CD4-positive, alpha-beta T cell treated with Interleukin-17A for 1 hour (primary cell): ENCODE measurements around the gene MDK.

Experiments
- DNase-seq: peaks from one replicate; pipeline ENCODE4 v3.0.0-alpha.2; 2020

The MDK gene, protein sequence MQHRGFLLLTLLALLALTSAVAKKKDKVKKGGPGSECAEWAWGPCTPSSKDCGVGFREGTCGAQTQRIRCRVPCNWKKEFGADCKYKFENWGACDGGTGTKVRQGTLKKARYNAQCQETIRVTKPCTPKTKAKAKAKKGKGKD

DNA sequence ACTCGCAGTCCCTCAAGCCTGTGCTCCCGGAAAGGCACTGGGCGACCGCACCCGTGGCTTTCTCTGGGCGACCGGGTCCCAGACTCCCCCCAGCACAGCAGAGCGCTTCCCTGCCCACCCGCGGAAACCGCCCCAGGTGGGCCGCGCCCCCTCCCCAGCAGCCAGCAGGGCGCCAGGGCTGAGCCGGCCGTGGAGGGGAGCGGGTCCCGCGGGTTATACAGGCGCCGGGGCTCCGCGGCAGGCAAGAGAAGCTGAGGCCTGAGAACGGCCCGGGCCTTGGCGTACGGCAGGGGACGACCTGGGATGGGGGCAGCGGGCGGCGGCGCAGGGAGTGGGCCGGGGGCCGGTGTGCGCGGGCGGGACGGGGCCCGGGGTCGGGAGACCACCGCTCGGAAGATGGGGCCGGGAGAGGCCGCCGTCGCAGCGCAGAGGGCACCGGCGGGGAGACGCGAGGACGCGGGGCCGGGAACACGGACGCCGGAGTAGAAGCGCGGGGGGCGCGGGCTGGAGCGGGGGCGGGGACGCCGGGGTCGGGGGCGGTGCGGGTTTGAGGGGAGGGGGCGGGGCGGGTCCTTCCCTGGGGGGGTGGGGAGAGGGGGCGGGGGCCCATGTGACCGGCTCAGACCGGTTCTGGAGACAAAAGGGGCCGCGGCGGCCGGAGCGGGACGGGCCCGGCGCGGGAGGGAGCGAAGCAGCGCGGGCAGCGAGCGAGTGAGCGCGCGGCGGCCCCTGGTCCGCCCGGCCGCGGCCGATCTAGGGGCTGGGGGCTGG is at the start of gene MDK:
Gene MDK, plus strand, starts transcription at position 622 of the 771 bp plus-strand sequence. CDS start 389 bp downstream, outside the sequence.
- no peak for DNase-seq

DNA sequence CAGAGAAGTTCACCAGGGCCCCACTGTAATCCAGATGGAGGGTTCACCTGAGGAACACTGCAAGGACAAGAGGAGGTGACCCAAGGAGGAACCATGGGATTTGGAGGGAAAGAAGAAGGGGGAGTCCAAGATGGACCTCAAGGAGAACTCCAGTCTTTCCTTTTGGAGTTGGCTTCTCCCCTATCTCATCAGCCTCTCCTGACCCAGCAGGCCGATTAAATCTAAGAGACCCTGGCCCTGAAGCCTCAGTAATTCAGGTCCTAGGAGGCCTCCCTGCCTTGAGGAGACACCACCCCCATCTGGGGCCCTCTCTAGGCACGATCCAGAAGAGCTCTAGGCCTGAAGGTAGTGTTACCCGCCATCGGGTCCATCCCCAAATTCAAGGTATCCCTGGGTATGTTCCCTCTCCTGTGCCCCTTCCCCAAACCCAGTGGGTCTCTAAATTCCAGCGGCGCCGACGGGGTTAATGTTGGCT is 49.3 kb upstream of the MDK start:
- no peak for DNase-seq

DNA sequence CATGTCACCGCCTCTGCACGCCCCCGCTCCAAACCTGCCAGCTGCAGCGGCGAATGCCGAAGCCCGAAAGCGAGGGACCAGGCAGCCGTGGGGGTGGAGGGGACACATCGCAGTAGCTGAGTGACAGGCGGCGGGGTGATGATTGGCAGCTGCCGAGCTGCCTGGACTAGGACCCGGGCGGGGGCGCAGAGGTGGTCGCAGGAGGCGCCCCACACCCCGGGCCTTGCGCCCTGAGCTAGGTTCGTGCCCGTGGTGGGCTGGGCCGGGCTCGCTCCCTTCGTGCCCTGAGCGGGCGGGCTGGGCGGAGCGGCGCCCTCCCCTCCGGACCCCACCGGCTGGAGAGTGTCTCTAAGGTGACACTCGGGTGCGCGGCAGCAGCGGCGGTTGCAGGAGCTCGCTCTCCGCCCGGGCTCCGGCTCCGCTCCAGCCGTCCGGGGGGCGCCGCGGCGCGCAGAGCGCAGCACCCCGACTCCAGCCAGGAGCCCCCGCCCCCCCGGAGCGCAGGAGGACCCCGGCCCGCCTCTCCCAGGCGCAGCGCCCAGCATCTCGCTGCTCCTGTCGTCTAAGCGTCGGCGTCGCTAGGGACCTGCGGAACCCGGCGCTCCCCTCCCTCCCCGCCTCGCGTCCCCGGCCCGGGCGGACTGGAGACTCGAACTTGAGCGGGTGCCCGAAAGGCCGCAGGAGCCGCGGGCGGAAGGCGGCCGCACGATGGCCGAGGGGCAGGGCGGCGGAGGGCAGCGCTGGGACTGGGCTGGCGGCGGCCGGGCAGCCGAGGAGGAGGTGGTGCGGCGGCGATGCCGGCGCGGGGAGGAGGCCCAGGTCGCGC is 48.7 kb upstream of the MDK start:
- peak; percentile 21 for DNase-seq

DNA sequence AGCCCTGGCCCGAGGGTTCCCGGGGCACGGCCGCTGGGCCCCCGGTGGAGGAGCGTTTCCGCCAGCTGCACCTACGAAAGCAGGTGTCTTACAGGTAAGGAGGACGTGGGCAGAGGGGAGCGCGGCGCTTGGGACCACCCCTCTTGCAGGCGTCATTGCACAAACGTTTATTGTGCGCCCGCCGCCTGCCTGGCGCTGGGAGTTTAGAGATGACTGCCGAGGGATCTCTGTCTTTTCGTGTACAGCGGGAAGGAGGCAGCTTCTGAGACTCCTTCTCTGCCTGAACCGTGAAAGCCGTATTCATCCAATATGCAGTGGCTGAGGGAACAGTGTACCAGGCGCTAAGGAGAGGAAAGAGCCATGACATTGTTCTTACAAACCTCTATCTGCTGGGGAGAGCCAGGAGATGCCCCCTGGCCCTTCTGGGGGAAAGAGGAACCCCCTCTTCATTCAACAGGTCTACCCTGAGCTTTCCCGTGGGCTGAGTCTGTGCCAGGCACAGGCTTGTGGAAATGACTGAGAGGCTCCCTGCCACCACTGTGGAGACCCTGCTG is 48.0 kb upstream of the MDK start:
- peak; percentile 25 for DNase-seq

DNA sequence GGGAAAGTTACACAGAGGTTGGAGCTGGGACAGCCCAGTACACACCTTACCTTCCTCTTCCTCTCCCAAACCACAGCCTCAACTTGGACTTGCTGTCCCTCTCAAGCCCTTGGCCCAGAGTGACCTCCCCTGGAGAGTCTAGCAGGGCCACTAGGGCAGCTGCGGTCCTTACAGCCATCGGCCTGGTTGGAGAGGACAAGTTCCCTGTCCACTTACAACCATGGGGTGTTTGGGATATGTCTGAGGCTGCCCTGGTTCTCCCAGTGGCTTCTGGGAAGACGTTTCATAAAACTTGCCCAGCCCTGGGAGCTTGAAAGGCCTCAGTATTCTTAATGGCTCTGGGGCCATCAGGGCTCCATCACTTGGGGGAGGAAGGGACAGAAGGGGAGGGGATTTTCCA is 47.3 kb upstream of the MDK start:
- DNase-seq: no peak

DNA sequence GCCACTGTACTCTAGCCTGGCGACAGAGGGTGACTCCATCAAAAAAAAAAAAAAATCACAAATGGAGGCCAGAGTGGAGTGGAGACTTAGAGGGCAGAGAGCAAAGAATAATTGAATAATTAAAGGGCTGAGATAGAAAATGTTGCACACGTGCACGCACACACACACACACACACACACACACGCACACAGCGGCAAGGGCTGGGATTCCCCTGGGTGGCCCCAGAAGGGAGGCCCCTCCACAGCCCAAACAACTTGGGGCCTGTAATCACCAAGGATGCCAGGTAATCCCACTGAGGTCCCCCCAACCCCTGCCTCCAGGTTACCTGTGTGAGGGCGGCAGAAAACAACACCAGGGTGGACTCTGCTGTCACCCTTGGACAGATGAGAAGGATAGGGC is 46.2 kb upstream of the MDK start:
- DNase-seq: no peak

DNA sequence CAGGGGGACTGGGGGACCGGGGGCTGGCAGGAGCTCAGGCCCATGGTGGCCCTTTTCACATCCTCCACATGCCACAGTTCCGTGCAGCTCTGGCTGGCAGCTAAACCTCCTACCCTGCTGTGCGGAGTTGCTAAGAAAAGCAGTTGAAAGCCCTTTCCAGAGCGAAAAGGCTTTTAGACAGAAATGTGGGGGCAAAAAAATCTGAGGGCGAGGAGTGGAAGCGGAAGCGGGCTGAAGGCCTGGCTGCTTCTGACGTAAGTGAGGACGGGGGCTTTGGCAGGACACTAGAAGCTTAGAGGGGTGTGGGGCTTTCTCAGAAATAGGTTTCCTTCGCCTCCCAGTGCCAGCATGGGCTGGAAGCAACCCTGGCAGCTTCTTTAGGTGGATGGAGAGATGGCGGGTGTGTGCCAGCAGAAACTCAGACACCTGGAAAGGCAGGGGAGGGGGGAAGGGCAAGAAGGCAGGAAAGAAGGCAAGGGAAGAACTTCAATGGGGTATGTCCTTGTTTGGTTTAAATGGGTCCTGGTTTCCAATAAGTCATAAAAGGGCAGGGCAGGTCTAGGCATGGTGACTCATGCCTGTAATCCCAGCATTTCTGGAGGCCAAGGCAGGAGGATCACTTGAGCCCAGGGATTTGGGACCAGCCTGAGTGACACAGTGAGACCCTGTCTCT is 45.4 kb upstream of the MDK start:
- DNase-seq: no peak

DNA sequence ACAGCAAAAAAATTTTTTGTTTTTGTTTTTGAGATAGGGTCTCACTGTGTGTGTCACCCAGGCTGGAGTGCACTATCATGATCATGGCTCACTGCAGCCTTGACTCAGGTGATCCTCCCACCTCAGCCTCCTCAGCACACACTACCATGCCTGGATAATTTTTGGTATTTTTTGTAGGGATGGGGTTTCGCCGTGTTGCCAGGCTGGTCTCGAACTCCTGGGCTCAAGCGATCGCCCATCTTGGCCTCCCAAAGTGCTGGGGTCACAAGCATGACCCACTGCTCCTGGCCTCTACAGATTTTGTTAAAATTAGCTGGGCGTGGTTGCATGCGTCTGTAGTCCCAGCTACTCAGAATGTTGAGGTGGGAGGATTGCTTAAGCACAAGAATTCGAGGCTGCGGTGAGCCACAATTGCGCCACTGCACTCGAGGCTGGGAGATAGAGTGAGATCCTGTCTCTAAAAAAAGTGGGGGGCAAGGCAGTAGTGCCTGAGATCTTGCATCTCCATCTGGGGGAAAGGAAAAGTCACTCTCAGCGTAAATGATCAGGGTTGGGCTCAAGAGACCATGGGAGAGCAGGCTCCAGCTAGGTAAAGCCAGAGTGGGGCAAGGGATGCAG is 44.8 kb upstream of the MDK start:
- DNase-seq: no peak

DNA sequence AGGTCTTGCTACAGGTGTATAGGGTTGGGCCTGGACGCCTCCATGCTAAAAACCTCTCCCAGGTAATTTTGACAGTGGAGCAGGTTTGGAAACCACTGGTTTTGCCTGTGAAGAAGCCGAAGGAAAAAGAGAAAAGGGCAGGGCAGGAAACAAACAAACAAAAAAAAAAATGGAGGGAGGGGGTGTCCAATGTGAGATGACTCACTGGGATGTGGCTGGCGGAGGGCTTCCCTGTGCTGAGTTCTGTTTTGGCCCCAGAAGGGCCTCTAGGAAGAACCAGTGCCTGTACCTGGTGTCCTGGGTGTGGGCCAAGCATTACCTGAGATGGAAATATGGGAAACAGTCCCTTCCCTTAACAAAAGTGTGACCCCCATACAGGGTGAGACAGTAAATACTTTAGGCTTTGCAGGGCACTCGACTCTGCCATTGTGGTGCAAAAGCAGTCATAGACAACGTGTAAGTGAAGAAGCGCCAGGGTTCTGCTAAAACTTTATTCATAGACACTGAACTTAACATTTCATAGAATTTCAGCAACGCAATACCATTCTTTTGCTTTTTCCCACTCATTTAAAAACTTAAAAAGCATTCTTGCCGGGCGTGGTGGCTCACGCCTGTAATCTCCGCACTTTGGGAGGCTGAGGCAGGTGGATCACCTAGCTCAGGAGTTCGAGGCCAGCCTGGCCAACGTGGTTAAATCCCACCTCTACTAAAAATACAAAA is 43.7 kb upstream of the MDK start:
- no peak for DNase-seq

DNA sequence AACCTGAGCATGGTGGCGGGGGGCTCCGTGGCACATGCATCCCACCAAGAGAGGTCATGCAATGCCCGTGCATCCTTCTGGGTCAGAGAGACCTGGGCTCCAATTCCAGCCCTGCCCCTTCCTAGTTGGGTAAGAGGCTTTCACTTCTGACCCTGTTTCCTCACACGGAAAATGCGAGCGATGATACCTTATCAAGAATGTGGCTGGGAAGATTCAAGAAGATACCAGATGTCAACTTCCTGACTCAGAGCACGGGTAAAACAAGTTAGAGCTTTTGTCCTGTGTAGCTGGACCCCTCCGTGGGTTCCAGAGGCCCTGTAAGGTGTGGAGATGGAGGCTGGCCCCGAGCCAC is 42.9 kb upstream of the MDK start:
- no peak for DNase-seq

DNA sequence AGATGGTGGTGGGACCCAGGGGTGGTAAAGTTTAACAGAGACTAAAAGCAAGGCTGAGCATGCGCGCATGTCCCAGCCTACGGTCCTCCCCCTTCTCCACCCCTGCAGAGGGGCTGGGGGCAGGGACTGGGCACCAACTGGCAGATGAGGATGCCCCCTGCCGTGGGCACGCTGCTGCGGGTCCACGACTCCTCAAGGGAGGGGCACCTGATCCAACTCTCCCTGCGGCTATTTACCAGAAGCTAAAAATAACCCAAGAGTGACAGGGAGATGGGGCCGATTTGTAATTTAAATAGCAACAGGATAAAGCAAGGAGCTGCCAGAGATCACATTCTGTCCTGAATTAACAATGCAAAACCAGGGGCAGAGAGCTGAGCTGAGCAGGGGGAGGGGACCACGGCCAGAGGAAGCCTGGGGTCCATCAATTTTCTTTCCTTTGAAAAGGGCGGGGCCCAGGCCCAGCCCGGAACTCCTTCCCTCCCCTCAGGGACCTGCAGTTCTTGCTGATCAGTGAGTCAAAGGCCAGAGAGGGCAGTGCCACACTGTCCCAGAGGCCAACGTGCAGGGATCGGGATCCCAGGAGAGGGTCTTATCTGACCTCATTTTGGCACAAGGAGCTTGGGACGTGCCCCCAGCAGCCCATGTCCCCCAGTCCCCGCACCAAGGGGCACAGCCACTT is 42.3 kb upstream of the MDK start:
- DNase-seq: no peak

DNA sequence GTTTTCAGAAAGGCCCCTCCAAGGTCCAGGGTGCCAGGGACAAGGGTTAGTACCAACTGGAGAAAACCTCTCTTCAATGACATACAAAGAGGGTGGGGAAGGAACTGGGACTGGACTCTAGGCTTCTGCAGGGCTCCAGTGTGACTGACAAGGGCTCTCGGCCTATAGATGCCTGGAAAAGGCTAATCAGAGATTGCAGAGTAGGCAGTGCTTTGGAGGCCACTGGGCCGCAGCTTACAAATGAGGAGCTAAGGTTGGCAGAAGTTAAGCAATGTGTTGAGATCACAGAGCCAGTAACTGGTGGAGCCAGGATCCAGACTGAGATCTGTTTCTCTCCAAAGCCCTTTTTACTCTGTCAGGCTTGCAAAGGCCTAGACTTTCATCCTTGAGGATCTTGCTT is 41.7 kb upstream of the MDK start:
- no peak for DNase-seq

DNA sequence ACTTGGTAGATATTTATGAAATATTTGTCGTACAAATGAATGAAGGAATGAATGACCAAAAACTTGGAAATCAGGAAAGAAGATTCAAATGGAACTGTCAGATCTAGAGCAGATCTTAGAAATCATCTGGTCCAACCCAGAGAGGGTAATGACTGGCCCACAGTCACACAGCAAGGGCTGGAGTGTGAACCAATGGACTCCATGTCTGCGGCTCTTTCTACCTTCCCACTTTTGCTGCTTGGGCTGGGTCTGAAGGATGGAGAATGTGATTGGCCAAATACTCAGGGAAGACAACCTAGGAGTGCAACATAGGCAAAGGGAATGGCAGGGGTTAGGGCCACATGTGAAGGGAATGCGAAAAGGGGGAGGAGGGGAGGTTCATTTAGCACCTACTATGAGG is 40.0 kb upstream of the MDK start:
- no peak for DNase-seq

DNA sequence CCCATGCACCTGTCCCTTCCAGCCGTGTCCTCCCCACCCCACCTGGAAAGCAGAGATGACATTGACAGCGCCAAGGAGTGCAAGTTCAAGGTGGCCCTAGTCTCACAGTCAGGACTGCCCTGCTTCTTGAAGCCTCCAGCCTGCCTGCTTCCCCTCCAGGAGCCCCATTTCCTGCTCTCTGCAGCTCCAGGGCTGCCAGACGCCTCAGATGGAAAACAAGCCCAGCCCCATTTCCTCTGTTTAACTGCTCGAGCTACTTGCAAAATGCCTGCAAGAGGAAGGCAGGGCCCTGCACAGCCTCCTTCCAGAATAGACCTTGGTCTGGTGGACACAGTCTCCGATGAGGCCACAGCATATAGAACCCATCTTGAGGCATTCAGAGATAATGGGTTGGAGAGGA is 39.2 kb upstream of the MDK start:
- peak; percentile 14 for DNase-seq

DNA sequence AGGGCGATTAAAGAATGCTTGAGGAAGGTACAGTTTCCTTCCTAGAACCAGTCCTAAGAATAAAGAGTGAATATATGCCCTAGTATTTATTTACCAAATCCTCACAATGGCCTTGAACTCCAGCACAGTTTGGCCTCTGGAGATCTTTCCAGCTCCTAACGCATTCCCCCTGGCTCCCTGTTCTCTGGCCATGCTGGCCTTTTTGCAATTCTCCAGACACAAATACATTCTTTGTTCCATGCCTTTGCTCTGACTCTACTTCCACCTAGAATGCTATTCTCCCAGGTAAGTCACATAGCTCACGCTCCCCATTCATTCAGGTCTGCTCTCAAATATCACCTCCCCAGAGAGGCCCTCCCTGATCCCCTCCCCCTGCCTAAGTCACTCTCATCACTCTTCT is 37.9 kb upstream of the MDK start:
- no peak for DNase-seq

DNA sequence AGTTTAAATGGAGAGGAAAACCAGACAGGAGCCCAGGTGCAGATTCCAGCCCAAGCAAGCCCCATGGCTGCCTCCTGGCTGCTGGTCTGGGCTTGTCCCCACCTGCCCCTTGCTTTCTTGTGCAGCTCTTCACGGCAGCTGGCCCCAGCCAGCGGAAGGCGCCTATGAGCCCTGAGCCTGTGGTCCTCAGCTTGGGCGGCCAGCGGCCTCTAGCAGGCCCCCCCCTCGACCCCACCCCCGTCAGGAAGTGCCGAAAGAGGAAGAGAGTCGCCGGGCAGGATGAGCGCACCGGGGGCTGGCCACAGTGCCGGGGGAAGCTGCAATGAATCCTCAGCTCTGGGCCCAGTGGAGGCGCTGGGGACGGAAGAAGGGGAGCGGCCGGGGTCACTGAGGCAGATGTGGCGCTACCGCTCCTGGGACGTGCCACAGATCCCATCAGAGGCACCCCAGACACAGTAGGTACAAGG is 36.3 kb upstream of the MDK start:
- no peak for DNase-seq

DNA sequence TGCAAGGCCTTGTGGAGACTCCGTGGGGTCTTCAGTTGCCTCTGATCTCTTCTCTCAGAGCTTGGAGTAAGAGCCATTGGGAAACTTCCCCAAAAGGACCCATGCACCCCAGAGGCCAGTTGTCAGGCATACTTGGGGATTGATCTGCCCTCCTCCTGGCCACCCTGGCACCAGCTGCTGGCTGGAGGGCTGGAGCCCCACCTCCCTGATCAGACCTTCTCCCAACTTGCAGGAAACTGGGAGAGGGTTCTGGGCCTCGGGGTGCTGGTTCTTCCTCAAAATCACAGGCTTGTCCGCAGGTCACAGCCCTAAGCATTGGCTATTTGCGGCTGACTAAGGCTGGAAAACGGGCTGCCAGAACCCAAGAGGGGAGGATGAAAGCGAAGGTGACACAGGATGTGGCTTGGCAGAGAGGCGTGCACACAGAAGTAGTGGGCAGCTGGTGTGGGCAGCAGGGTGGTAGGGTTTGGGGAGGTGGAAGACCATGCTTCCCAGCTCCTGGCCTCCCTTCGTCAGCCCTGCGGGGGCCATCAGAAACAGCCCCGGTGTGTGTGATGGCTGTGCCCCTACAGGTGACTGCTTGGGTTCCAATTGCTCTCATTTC is 35.5 kb upstream of the MDK start:
- DNase-seq: no peak

DNA sequence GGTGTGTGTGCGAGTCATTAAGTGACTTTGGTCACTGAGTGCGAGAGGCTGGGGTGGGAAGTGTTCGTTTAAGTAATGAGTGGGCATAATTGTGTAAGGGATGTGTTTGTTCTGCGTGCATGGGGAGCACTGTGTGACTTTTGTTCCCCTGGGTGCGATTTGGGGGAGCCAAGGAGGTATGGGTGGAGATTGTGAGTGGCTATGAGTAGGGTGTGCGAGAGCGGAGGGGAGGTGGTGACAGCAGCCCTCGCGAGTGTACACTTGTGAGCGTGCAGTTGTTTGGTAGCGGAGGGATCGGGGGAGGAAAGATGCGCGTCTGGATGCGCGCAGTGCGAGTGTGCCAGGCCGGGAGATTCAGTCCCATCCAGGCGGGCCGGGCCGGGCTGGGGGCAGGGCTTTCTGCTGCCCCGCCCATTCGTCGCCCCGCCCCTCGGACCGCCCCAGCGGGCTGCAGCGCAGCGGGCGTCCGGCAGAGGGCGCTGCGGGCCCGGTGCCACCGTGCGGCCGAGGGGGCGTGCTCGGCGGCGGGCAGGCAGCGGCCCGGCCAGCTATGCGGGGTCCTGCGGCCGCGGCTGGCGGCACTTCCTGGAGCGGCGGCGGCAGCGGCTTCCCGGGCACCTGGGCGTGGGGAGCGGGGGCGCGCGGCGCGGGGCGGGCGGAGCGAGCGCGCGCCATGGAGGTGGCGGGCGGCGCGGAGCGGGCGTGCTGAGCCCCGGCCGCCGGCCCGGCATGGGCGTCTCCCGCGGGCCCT is 34.4 kb upstream of the MDK start, which contains the start of gene DGKZ:
Gene DGKZ, plus strand, starts transcription at position 578 of the 751 bp plus-strand sequence. CDS start 197 bp downstream, outside the sequence.
- DNase-seq: peak; percentile 92

DNA sequence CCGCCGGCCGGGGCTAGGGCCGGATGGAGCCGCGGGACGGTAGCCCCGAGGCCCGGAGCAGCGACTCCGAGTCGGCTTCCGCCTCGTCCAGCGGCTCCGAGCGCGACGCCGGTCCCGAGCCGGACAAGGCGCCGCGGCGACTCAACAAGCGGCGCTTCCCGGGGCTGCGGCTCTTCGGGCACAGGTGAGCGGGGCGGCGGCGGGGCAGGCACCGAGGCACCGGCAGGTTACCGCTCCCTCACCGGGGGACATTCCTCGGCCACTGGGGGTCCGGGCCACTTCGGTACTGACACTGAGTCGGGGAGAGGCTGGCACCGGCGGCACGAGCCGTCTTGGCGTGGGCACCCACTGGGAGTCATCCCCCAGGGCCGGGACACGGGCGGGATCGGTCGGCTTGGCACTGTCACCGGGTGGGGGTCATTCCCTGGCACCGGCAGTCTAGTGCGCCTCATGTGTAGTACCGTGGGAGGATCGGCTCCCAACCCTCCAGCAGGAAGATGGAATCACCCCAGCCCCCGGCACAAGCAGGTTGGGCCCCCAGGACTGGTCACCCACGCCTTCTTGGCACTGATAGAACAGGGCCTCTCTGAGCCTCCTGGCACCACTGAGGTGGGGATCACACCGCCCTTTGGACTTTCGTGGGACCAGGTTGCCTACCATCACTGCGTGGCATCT is 33.7 kb upstream of the MDK start:
- DNase-seq: no peak
